GM18511 (cell line): ENCODE measurements around the gene ARFGEF2.
"Not testable (repeated sequence)": the region's sequence is repeated elsewhere in the genome, so short reads cannot be mapped to it uniquely, and the experiment has no call there.

Experiments
- ATAC-seq: cut with Tn5 transposase; IDR thresholded peaks from one replicate; pipeline ENCODE4 v1.9.1; 2021; ENCODE audit warnings: mild to moderate bottlenecking, moderate library complexity; ENCODE audit not compliant: unreplicated experiment

ARFGEF2 gene

DNA sequence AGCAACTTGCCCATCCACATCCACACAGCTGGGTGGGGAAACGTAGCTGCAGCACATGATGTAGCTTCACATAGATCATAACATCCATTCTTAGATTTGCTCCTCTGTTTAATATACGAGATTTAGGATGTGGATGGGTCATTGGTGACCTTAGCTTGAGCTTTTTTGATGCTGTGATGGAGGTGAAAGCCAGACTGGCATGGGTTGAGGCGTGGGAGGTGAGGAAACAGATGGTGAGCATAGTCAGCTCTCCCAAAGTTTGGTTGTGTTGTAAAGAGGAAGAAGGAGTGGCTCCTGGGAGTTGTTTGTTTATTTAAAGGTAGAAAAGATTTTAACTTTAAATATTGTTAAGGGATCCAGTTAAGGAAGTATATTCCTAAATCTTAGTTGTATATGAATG, 5.3 kb downstream of the ARFGEF2 start:
- no peak for ATAC-seq

DNA sequence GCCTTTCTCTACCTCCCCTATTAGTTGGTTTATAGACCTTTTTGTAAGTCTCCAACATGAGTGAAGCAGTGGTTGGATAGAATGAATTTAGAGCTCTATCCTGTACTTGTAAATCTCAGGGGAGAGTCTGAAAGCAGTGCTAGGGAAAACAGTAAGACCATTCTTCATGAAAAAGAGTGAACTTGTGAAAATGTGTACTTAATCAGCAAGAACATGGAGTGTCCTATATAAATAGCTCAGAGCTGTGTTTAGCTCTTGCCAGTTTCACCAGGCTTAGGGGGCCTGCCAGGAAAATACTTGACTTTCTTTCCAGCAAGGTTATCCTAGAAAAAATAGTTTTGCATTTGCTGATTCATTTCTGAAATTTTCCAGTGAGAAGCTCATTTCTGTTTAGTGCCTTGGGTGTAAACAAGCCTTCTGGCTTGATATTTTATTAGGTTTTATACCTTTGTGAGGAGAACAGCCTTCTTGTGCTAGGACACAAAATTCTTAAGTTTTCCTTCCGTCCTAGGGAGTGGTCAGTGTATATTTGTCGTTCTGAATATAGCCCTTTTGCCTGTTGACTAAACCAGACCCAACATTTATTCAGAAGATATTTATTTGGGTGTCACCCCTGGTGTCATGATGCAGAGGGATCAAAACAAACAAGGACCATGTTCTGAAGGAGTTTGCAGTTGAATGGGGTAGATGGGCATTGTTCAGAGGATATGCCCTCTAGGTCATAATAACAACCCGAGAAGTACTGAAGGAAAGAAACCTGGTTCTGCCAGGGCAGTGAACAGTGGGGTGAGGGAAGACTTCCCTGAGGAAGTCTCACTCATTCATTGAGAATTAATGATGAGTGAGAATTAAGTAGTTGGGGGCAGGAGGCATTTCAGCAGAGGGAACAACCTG, 7.6 kb downstream of the ARFGEF2 start:
- ATAC-seq = no peak

DNA sequence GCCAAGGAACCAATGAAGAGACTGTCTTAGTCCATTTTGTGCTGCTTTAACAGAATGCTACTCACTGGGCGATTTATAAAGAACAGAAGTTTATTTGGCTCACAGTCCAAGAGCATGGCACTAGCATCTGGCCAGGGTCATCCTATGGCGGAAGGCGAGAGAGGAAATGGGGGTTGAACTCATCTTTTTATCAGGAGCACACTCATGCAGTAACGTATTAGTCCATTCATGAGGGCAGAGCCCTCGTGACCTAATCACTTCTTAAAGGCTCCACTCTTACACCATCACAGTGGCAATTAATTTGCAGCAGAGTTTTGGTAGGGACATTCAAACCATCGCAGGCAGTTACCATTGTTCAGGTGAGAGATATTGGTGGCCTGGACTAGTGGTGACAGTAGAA, 8.5 kb downstream of the ARFGEF2 start:
- no peak for ATAC-seq

DNA sequence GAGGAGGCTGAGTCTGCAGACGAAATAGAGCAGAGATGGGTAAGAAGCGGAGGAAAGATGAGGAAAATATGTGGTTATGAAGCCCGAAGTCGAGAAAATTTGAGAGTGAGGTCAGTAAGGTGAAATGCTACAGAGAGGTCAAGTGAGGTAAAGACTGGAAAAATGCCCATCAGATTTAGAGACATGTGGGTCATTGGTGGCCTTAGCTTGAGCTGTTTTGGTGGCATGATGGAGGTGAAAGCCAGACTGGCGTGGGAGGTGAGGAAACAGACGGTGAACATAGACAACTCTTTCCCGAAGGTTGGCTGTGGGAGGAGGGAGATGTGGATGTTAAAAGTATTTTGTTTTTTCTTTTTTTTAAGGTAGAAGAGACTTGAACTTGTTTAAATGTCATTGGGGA, 9.4 kb downstream of the ARFGEF2 start:
- ATAC-seq = no peak

DNA sequence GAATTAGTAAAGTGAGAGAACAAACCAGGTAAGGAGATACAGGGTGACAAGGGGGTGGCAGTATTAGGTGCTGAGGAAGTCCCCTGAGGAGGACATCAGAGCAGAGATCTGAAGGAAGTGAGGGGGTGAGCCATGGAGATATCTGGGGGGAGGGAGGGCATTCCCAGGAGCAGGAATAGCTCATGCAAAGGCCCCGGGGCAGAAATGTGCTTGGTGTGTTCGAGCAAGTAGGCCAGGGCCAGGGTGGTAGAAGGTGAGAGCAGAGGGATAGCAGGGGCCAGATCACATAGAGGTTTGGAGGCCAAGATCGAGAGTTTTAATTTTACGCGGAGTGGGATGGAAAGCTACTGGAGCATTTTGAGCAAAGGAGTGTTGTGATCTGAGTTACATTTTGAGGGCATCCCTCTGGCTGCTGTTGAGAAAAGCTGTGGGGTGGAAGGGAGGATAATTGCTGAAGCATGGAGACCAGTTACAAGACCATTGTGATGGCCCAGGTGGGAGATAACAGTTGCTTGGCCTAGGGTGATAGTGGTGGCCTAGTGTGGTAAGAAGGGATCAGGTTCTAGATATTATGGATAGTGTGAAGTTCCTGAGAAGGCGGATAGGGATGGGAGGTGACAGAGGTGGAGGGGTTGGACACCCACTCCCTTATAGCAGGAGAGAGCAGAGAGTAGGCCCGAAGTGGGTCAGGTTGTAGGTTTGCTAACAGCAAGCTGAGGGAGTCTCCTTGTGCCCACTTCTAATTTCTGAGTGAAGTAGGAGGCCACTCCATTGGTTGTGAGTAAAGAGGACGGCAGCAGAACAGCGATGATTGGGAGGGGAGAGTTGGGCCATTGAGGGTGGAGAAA, 10.2 kb downstream of the ARFGEF2 start:
- ATAC-seq = no peak

DNA sequence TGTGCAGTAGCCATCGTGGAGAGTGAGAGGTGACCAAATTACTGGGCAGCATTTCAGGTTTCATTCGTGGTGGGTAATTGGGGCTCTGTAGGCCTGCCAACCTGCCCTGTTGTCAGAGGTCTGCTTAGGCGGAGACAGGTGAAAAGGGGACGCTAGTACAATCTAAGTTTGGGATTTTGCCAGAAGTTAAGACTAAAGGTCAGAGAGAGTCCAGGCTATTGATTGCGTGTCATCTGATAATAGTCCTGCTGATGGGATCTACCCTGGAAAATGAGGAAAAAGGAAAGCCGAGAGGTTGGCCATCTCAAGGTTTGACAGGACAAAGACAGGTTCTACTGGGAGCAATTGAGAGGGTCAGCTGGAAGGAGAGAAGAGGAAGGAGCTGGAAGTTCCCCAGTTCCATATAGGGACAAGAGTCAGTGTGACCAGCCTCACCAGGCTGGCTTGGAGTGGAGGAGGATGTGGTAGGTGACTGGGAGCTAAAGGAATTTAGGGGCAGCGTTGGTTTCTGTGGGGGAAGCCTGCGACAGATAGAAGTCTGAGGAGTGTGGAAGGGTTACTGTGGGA, 10.9 kb downstream of the ARFGEF2 start:
- no peak for ATAC-seq

DNA sequence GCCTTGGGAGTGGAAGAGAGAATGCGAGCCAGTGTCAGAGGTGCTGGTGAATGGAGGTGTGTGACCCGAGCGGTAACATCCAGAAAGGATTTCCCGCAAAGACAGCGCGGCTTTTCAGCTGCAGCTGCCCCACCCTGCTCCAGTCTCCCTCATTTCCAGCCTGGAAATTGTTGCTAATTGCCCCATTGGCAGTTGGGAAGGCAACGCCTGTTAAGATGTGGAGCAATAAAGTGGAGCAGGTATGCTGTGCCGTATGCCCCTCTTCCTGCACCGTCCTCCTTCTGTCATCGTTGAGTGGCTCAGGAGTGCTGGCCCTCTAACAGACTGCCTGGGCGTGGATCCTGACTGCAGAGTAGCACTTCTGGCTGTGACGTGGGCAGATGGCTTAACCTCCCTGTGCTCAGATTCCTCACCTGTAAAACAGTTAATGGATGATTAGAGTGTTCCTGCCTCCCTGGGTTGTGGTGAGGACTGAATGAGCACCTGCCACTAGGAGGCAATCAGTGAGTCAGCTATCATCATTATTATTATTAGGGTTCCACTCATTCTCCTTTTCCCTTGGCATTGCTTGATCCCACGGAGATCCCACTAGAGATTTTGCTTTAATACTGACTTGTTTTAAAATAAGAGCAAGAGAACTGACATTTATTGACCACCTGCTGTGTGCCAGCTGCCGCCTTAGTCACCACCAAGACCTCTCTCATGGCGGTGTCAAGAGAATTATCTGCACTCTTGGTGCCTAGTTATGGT, 11.7 kb downstream of the ARFGEF2 start:
- no peak for ATAC-seq

DNA sequence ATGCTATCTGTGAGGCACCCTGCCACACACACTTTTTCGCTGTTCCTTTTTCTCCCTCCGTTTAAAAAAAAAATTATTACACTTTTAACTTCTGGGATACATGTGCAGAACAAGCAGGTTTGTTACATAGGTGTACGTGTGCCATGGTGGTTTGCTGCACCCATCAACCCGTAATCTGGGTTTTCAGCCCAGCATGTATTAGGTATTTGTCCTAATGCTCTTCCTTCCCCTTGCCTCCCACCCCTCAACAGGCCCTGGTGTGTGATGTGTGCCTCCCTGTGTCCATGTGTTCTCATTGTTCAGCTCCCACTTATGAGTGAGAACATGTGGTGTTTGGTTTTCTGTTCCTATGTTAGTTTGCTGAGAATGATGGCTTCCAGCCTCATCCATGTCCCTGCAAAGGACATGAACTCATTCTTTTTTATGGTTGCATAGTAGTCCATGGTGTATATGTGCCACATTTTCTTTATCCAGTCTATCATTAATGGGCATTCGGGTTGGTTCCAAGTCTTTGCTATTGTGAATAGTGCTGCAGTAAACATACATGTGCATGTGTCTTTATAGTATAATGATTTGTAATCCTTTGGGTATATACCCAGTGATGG, 12.9 kb downstream of the ARFGEF2 start:
- not testable (repeated sequence) for ATAC-seq

DNA sequence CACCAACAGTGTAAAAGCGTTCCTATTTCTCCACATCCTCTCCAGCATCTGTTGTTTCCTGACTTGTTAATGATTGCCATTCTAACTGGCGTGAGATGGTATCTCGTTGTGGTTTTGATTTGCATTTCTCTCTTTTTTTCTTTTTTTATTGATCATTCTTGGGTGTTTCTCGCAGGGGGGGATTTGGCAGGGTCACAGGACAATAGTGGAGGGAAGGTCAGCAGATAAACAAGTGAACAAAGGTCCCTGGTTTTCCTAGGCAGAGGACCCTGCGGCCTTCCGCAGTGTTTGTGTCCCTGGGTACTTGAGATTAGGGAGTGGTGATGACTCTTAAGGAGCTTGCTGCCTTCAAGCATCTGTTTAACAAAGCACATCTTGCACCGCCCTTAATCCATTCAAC, 13.5 kb downstream of the ARFGEF2 start:
- not testable (repeated sequence) for ATAC-seq

DNA sequence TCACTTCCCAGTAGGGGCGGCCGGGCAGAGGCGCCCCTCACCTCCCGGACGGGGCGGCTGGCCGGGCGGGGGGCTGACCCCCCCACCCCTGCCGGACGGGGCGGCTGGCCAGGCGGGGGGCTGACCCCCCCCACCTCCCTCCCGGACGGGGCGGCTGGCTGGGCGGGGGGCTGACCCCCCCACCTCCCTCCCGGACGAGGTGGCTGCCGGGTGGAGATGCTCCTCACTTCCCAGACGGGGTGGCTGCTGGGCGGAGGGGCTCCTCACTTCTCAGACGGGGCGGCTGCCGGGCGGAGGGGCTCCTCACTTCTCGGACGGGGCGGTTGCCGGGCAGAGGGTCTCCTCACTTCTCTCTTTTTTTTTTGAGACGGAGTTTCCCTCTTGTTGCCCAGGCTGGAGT, 14.7 kb downstream of the ARFGEF2 start:
- ATAC-seq = not testable (repeated sequence)

DNA sequence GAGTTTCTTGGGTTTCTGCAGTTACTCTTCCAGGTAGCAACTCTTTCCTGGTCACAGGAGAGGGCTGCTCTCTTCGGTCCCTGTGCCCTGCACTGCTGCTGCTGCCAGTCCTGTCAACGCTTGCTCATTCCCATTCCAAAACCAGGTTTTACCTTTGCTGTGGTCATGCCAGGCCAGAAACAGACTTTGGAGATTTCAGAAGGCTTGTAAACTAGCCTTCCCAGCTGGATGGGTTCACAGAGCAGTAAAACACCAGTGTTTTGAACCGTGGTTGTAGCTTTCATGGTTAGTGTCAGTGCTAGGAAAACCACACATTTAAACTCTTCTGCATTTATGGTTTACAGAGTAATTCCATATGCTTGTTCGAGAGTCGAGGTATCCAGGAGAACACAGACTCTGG, 16.2 kb downstream of the ARFGEF2 start:
- ATAC-seq = no peak

DNA sequence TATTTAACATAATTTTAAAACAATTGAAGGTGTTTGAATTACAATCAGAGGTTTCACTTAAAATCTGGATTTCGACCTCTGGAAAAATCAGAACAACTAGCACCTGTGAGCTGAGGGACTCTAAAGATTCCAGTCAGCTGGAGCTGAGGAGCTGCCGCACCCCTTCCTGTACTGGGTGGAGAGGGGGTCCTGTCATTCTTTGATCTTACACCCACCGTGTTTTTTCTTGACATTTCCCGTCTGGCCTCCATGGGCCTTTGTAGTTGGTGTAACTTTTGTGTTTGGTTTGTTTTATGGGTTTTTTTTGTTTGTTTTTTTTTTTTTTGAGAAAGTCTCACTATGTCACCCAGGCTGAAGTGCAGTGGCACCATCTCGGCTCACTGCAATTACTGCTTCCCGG, 17.2 kb downstream of the ARFGEF2 start:
- no peak for ATAC-seq

DNA sequence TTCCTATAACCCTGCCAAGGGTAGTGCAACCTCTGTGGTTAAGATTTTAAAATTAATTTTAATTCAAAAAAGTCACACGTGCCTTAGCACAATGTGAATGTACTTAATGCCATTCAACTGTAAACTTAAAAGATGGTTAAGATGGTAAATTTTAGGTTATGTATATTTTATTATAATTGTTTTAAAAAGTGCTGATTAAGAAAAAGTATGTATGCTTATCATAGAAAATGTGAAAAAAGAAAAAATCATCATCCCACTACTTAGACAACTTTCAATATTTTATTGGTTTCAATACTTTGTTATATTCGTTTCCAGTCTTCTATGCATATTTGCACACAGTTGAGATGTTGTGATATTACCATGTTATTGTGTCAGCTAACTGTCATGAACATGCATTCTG, 18.7 kb downstream of the ARFGEF2 start:
- ATAC-seq = no peak

DNA sequence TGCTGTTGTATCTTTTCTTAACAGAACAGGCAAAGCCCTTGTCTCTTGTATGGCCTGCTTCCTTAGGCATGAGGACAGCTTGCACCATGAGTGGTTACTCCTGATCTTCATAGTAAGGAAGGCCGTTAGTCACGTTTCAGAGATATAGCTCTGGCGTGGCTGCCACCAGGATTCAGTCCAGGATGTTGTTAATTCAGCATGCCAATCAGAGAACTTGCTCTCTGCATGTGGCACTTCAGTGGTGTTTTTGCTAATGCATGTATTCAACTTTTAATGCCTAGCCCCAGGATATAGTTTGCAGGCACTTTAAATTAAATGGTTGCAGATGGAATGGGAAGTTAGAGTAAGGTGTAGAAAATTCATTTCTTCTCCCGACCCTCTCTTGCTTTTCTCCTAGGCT, 20.0 kb downstream of the ARFGEF2 start:
- ATAC-seq = no peak

DNA sequence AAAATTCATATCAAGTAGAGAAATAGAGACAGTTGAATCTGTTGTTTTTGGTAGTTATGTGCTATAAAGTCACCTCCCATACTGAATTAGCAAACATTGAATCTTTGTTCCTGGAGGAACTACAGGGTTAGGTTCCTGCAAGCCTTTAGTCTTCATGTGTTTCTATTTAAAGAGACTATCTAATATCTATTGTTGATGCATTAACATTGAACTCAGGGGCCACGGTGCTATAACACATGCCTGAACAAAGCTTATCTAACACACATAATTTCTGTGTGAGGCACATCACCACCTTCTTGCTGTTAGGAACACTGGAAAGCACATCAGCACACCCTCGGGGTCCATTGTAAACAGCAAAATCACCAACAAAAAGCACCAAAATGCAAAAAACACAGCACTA, 21.2 kb downstream of the ARFGEF2 start:
- no peak for ATAC-seq

DNA sequence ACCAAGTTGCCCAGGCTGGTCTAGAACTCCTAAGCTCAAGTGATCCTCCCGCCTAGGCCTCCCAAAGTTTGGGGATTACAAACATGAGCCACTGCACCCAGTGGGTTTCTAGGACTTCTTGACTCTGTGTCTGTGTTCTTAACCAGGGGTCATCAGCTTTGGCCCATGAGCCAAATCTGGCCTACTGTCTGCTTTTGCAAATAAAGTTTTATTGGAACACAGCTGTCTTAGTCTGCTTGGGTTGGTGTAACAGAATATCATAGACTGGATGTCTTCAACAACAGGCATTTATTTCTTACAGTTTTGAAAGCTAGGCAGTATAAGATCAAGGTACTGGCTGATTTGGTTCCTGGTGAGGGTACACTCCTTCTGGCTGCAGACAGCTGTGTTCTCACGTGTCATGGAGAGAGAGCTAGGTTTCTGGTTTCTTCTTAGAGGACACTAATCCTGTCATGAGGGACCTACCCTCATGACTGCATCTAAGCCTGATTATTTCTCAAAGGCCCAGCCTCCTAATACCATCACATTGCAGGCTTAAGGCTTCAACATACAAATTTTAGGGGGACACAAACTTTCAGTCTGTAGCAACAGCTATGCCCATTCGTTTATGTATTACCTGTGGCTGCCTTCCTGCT, 23.3 kb downstream of the ARFGEF2 start:
- ATAC-seq = no peak

DNA sequence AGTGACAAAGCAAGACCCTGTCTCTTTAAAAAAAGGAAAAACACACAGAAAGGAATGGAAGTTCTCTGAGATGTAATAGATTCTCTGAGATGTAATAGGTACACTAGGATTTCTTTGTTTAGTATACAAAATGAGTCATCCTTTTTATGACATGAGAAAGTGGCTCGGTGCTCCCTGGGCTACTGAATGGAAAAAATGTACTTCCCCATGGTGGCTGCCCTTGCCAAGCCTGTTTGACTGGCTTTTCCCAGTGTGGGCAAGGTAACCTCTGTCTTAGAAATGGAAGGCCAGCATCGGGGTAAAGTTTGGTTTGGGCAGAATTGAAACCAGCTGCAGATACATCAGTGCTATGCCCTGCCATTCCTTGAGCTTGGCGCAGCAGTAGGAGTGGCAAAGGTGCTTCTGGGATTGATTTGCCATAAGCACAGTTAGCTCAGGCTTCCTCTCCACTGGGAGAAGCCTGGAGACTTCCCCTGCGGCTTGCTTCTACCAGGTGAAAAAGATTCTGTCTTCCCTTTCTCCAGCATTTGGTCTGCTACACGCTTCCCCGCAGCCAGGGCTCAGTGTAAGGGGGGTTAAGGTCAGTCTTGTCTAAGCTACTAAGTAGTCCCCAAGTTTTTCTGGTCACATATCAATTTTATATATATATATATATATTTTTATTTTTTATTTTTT, 24.5 kb downstream of the ARFGEF2 start:
- ATAC-seq = no peak

DNA sequence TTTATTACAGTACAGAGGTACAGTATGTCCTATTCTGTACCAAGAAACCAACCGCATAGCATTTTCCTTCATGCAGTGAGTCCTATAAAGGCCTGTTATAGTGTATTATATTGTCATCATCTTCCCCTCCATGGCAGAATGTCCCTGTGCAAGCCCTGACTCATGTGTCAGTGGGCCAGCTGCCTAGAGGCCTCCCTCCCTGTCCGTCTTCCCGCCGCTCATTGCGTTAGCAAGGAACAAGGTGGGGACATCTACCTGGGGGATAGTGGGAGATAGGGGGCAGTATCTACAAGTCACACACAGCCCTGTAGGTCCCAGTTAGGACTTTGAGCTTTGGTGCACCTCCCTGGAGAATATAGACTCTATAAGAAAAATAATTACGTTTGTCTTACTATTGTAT, 27.1 kb downstream of the ARFGEF2 start:
- ATAC-seq = no peak

DNA sequence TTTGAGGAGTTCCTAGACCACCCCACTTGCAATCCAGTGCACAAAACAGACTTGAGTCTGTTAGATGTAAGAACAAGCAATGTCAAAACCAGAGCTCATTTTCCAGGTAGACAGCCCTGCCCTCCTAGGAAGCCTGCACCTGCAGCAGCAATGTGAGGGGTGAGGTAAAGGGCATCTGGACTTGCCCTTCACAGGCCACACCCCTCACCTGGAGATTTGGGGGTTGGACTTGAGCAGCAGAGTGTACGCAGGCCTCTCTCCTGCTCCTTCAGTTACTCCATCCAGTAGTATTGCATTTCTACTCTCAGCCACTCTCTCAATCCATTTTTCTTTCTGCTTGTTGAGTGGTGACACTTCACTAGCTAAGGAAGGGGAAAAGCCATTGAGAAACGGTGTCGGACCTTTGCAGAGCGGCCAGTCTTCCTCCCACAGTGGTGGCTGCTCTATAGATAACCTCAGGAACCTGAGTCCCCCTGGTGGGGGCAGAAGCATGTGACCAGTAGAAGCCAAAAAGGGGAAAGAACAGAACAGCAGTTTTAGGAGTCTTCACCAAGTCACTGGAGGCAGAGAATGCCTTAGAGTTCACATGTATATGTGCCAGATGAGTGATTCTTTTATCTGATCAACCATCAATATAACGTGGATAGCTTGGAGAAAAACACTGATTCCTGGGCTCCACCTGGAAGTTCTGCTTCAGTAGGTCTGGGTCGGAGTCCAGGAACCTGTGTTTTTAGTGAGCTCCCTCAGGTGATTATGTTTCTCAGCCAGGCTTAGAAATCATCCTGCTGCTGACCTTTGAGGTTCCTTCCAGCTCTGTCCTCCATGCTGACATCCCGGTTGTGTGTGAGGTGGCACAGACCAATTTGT, 28.0 kb downstream of the ARFGEF2 start:
- ATAC-seq = no peak
